Stimulated activated CD4-positive, alpha-beta T cell treated with anti-CD3 and anti-CD28 coated beads, TNF-alpha, amount 100 ng/mL, for 24 hours (primary cell): ENCODE data around the gene FEM1B.
"Not testable (repeated sequence)": the region's sequence is repeated elsewhere in the genome, so short reads cannot be mapped to it uniquely, and the experiment has no call there.

Experiments
- DNase-seq, 3 experiments: peaks; one replicate each; pipeline ENCODE4 v3.0.0-alpha.2; 2020; ENCODE audit warnings: low read depth in 3 of 3

Gene FEM1B

GRCh38 chr15:68277603-68278344 lies at the start of gene FEM1B:
FEM1B (plus strand) TSS chr15:68277745; CDS start chr15:68278418, 673 bp downstream.
- peak; percentile 65 to 85 (median 75) for DNase-seq

DNA sequence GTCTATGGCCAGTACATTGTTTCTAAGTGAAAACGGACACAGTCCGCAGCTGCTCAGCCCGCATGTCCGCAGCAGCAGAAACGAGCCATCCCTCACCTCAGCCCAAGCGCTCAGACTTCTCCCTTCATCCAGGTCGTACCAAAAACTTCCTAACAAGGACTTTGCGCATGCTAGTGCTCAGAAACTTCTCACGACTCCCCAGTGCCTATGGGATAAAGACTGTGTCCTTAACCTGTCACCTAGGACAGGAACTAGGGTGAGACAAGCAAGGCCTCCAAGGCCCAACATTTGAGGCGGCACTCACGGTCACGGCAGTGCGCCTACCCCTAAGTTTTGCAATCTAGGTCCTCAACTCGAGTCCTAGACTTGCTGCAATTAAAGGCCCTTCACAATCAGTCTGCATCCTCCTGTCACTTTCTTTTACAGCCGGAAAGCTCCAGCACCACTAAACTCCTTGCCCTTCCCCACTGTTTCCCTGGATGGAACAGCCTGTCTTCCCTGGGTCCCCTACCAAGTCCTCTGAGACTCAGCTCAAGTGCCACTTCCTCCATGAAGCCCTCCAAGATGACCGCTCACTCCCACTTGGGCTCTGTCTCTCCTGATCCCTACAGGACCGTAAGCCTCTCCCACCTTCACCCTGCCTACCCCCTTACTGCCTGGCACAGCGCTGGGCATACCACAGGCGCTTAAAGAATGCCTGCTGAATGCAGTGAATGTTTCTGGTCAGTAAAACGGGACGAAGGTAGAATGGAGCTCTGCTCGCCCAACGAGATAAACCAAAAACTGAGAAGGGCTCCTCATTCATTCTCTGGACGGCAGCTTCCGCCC lies 49.2 kb upstream of the FEM1B start:
- DNase-seq = no peak

DNA sequence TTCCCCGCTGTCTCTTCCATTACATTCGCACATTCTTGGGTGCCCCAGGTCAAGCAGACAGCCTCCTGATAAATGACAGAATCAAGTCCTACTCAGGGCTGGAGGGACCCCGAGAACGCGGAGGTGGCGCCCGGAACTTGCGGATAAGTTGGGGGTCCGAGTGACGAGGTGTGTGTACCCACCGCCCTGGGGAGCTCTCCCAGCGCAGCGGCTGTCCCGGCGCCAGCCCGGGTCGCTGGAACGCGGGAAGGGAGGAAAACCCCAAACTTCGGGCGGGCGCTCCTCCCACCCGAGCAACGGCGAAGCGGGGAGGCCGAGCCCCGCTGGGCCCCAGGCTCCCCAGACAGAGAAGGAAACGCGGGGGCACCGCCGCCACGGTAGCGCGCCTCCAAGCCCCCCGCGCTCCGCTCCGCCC lies 48.6 kb upstream of the FEM1B start:
- no peak for DNase-seq

DNA sequence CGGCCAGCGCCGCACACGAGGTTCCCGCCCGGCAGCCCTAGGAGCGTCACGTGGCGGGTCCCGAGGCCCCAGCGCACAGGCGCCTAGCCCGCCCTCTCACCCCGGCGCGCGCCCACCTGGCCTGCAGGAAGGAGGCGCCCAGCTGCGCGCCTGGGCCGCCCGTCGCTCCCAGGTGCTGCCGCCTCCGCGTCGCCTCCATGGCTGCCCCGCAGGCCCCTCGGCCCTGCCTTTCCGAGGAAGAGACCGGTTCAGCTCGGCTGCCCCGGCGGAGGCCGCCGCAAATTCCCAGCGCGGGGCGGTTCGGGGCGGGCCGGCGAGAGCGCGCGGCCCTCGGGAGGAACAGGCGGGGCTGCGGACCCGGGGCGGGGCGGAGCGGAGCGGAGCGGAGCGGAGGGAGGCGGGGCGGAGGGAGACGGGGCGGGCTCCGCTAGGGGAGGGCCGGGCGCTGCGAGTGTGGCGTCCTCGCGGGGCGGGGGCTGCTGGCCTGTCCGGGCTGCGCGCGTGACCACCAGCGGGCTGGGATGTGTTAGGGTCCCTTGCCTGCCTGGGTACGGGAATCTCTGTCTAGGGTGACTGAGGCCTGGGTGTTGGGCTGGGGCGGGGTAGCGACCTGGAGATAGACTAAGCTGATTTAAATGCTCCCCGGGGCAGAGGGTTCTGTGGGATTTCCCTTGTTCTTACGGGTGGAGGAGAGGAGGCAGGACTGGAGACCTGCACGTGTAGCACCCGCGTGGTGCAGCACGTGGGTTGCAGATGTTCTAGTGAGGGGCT lies 48.0 kb upstream of the FEM1B start, which contains the start of gene CLN6:
Gene CLN6 (minus strand): TSS at position 343 of the 771 bp plus-strand sequence. CDS start 144 bp downstream, at position 199.
- DNase-seq = peak; percentile 64 to 79 (median 67)

DNA sequence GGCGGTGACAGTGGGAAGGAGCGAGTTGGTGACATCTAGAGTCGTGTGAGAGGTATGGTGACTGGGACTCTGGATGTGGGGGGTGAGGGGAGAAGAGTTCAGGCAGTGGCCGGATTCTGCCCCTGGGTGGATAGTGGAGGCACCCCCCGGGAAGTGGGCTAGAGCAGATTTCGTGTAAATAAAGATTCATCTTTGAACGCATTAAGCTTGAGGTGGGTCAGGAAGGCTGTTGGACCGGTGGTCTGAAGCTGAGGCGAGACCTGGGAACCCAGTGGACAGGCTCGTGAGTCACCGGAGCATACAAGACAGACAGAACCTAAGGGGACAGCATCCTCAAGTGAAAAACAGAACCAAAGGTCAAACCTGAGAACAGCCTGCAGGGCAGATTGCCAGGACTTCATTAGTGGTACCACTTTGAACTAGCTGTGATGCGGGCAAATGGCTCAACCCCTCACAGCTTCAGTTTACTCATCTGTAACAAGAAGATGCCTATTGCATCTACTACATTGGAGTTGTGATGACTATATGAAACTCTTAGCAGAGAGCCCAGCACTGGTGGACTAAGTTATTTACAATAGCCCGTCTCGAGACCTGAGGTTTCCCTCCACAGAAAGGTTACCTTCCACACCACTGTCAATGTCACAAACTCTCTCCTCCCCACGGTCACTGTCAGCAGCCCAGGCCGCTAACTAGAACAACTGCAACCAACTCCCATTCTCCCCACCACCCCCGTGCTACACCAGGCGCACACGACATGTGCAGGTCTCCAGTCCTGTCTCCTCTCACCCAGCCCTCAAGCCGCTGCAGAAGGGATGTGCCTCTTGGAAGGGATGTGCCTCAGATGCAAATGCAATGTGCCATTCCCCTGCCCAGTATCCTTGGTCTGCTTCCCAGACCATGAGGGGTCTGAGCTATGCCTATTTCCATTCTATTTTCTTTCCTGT lies 47.1 kb upstream of the FEM1B start:
- no peak for DNase-seq

- no peak for DNase-seq
Observed at GRCh38 chr15:68231102-68231818, 46.3 kb upstream of the FEM1B start.

- DNase-seq = no peak
Observed at GRCh38 chr15:68232449-68232848, 45.1 kb upstream of the FEM1B start.

- no peak for DNase-seq
Observed at GRCh38 chr15:68232937-68233336, 44.6 kb upstream of the FEM1B start.

GRCh38 chr15:68234060-68234459 lies 43.5 kb upstream of the FEM1B start:
- DNase-seq = no peak

DNA sequence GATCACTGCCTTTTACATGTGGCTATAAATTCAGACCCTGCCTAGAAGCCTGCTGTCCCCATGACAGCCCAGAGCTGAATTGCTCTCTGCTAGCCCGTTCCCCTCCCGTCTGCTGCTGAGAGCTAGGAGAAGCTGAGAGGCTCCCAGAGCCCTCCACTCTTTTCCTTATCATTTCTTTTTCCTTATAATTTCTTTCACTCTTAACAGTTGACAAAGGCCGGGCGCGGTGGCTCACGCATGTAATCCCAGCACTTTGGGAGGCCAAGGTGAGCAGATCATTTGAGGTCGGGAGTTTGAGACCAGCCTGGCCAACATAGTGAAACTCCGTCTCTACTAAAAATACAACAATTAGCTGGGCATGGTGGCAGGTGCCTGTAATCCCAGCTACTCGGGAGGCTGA lies 43.0 kb upstream of the FEM1B start:
- DNase-seq = not testable (repeated sequence)

DNA sequence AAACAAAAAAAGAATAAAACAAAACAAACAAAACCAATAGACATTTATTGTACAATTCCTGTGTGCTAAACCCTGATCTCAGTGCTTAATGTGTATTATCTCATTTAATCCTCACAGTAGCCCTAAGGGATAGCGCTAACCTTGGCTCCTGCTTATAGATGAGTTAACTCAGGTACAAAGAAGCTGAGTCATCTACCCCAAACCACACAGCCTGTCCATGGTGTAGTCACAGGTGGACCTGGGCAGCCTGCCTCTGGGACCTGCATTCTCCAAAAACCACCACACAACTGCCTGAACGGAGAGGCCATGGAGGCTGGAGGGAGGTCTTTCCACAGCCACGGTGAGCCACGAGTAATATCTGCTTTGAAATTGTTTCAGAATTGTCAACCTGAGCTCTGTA lies 42.5 kb upstream of the FEM1B start:
- DNase-seq = no peak

DNA sequence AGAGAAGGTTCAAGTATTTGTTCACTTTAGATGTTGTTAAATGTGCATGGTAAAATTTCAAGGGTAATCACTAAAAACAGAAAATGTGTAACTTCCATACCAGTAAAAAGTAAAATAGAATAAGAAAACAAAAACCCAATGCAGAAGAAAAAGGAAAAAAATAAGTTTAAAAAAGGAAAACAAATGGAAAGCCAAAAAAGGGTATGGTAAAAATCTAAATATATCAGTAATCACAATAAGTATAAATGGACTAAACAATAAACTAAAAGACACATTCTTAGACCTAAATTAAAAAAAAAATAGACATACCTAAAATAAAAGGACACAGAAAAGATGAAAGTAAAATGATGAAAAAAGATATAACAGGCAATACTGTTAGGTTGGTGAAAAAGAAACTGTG lies 38.5 kb upstream of the FEM1B start:
- DNase-seq = no peak

DNA sequence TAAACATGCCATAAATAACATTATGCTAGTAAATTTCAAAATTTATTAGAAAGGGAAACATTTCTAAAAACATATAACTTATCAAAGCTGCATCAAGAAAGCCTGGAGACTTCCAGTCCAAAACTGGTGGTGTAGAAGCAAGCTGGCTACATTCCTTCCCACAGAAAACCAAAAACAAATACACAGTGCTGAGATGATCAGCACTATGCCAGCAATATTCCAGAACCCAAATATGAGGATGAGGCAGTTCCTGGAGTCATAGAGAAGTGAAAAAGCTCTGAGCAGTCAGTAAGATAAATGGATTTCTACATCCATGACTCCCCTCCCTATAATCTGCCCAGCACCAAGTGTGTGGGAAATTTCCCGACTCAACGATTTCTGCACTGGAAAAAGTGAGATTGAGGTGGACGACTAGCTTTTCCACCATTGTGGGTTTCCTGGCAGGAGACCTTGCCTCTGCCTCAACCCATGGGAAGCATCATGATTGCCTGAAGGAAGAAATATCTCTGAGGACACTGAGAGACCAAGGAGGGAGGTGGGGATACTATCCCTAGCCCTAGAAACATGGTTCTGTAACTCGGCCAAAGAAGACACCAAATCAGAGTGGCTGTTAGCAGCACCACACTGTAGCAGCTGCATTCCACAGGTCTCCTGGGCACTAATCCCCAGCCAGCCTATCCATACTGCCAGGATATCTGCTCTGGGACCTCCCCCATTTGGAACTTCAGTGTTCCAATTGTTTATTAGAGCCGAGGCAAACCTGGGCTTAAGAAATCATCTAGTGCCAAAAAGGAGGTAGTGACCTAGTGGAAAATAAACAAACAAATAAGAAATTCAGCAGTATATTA lies 36.2 kb upstream of the FEM1B start:
- DNase-seq = no peak

- DNase-seq = no peak
Observed at GRCh38 chr15:68244235-68244634, 33.3 kb upstream of the FEM1B start.

GRCh38 chr15:68249058-68249713 lies 28.4 kb upstream of the FEM1B start:
- DNase-seq = no peak

GRCh38 chr15:68252925-68253534 lies 24.5 kb upstream of the FEM1B start:
- peak in 1 of 3 experiments; percentile 33 for DNase-seq

DNA sequence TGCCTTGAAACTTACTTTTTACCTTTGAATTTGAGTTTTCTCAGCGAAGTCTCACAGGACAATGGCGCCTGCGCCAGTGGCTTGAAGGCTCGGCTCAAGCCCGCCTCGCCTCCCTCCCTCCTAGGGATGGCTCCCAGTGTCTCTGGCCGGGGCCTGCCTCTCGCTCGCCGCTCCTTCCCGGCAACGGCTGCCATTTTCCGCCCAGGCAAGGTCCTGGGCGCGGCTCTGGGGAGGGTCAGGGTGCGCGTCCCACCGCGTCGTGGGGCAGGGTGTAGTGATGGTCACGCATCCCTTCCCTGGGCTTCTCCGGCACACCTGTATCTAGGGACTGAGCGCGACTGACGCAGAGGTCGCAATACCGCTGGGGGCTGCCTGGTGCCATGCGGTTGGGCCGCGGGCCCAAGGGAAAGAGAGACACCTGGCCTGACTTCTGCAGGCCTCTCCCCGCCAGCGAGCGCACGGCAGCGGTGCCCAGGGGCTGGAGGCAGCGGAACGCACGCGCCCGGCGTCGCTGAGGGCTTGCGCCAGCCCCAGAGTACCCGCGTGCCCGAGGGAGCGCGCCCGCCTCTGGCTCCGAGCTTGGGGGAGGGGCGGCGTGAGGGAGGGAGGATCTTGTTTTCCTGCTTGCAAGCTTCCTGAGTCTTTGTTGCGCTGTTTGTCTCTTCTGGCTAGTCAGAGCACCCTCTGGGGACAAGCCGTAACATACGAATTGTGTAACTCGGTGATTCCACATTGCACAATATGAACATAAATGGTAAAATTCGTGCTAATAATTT lies 20.7 kb upstream of the FEM1B start:
- peak; percentile 33 to 70 (median 37) for DNase-seq

GRCh38 chr15:68258692-68259091 lies 18.9 kb upstream of the FEM1B start:
- peak in 1 of 3 experiments; percentile 18 for DNase-seq
